ENCODE data around the gene ST7. TPM values are rescaled to one million over a fixed set of nuclear protein-coding genes. Genes with fewer than 3 reads are reported as not detected.

The ST7 gene
- total RNA-seq, 1 donor from 2014 or later, result 48.6 TPM

- Histone ChIP-seq H3K4me3 (no peak overlapping the region), H3K9me3 (no peaks in the 10 kb centered on the region), H3K4me1 (no peaks in the 10 kb centered on the region), H3K27ac (no peak overlapping the region), H3K36me3 (peaks cover 20% of the 10 kb centered on the region), H3K27me3 (no peaks in the 10 kb centered on the region)
- intact Hi-C loops (cut with DNase I), result no loop called here
- ATAC-seq, result no peak
- no peak for TF ChIP-seq CTCF (IDR thresholded peaks at IDR 0.05)
- no peak for DNase-seq
These were observed 265.4 kb downstream of the ST7 start for GRCh38 chr7:117218700-117219099.

- intact Hi-C loops (cut with DNase I), result no loop called here
- DNase-seq (no peak), ATAC-seq (peak; percentile 44)
- Histone ChIP-seq H3K36me3 (peaks cover 20% of the 10 kb centered on the region), H3K27me3 (no peaks in the 10 kb centered on the region), H3K4me1 (no peaks in the 10 kb centered on the region), H3K9me3 (no peaks in the 10 kb centered on the region), H3K27ac (no peak overlapping the region), H3K4me3 (no peak overlapping the region)
- no peak for TF ChIP-seq CTCF (IDR thresholded peaks at IDR 0.05)
These were observed 266.2 kb downstream of the ST7 start for GRCh38 chr7:117219485-117219884.

DNA sequence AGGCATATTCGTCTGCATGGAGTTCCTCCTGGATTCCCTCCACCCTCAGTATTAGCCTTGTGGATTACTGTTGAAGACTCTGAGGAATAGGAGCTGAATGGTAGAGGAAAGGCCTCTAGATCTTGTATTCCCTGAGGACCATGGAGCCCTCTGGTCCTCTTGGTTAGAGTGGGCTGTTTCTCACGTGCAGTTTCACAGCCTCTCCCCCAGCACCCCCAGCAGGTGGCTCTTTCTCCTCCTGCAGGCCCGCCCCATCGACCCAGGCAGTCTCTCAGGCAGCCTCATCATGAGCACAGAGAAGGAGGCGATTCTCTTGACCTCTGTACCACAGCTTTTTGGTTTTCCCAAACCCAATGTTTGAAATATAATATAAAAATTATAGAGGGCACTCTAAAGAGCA lies 267.5 kb downstream of the ST7 start:
- TF ChIP-seq CTCF (IDR thresholded peaks at IDR 0.05), result no peak
- Histone ChIP-seq H3K4me1 (no peaks in the 10 kb centered on the region), H3K36me3 (peaks cover 20% of the 10 kb centered on the region), H3K4me3 (no peak overlapping the region), H3K9me3 (no peaks in the 10 kb centered on the region), H3K27me3 (no peaks in the 10 kb centered on the region), H3K27ac (no peak overlapping the region)
- intact Hi-C loops (cut with DNase I), result no loop called here
- no peak for ATAC-seq
- no peak for DNase-seq

DNA sequence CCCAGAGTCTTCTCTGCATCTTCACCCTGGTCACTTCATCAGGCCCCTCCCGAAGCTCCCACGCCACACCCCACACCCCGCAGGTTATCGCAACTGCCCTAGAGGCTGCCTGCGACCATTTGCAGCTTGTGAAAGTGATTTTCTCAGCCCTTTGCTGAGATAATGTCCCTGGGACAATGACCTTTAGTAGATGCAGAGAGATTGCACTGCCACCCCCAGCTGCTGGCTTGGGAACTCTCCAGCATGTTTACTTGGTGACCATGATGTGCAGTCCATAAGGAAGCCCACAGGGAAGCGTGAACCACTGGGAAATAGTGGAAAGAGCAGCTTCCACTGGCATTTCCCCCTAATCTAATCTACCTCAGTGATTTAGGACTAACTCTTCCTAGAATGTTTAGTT lies 272.2 kb downstream of the ST7 start:
- ATAC-seq (no peak), DNase-seq (no peak)
- no peaks in the 10 kb centered on the region for H3K9me3 ChIP-seq
- TF ChIP-seq CTCF (IDR thresholded peaks at IDR 0.05), result no peak
- no peaks in the 10 kb centered on the region for H3K4me1 ChIP-seq
- H3K27me3 ChIP-seq, result no peaks in the 10 kb centered on the region
- H3K36me3 ChIP-seq, result peaks cover 15% of the 10 kb centered on the region
- H3K4me3 ChIP-seq, result no peak overlapping the region
- no peak overlapping the region for H3K27ac ChIP-seq
- intact Hi-C loops (cut with DNase I), result no loop called here

GRCh38 chr7:117227091-117227490 lies 273.8 kb downstream of the ST7 start:
- no peak for TF ChIP-seq CTCF (IDR thresholded peaks at IDR 0.05)
- Histone ChIP-seq H3K36me3 (peaks cover 7% of the 10 kb centered on the region), H3K27ac (no peak overlapping the region), H3K9me3 (no peaks in the 10 kb centered on the region), H3K27me3 (no peaks in the 10 kb centered on the region), H3K4me3 (no peak overlapping the region), H3K4me1 (no peaks in the 10 kb centered on the region)
- no peak for ATAC-seq
- intact Hi-C loops (cut with DNase I), result no loop called here
- DNase-seq, result no peak

DNA sequence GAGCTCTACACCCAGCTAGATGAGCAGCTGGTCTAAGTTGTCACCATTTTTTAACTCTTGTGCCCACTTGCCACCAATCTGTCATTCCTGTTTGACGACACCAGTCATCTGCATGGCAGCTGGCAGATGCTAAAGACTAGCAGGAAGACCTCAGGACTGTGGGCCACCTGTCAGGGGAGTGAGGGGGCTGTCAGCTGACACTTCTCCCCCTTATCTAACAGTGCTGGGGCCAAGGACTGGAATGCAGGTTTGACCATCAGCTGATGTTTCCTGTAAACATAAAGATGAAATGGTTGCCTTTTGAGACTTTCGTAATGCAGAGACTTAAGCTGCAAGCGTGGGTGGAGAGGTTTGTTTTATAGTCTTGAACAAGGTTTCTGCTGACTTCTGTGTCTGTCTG lies 276.0 kb downstream of the ST7 start:
- intact Hi-C loops (cut with DNase I), result no loop called here
- no peak overlapping the region for H3K4me3 ChIP-seq
- H3K27me3 ChIP-seq, result no peaks in the 10 kb centered on the region
- no peak for TF ChIP-seq CTCF (IDR thresholded peaks at IDR 0.05)
- H3K4me1 ChIP-seq, result no peaks in the 10 kb centered on the region
- H3K36me3 ChIP-seq, result no peaks in the 10 kb centered on the region
- no peak overlapping the region for H3K27ac ChIP-seq
- H3K9me3 ChIP-seq, result no peaks in the 10 kb centered on the region
- DNase-seq (no peak), ATAC-seq (no peak)
